Stimulated activated CD8-positive, alpha-beta memory T cell treated with anti-CD3 and anti-CD28 coated beads, Interleukin-12 subunit alpha, Interleukin-12 subunit beta, amount 100 ng/mL, for 4 hours (primary cell): ENCODE measurements around the gene PCNX4.
"Not testable (repeated sequence)": the region's sequence is repeated elsewhere in the genome, so short reads cannot be mapped to it uniquely, and the experiment has no call there.

ENCODE experiments used
- DNase-seq: peaks from one replicate; pipeline ENCODE4 v3.0.0-alpha.2; 2020; ENCODE audit warnings: low read depth

The PCNX4 gene

GRCh38 chr14:60091550-60092525 lies at the start of gene PCNX4:
TSS of gene PCNX4 (plus strand) at chr14:60091923. CDS start at chr14:60107639, 15,716 bp downstream.
- DNase-seq, result peak; percentile 87

GRCh38 chr14:60047976-60048375 lies 43.7 kb upstream of the PCNX4 start:
- DNase-seq, result not testable (repeated sequence)

GRCh38 chr14:60051721-60052221 lies 40.0 kb upstream of the PCNX4 start:
- DNase-seq, result no peak

- DNase-seq, result no peak
Observed at GRCh38 chr14:60058087-60058486, 33.6 kb upstream of the PCNX4 start.

- DNase-seq, result no peak
Observed at GRCh38 chr14:60061371-60061770, 30.4 kb upstream of the PCNX4 start.

- no peak for DNase-seq
Observed at GRCh38 chr14:60064491-60065072, 27.1 kb upstream of the PCNX4 start.

GRCh38 chr14:60067882-60068281 lies 23.8 kb upstream of the PCNX4 start:
- no peak for DNase-seq

GRCh38 chr14:60079723-60080122 lies 12.0 kb upstream of the PCNX4 start:
- DNase-seq, result no peak

- no peak for DNase-seq
Observed at GRCh38 chr14:60085085-60085484, 6.6 kb upstream of the PCNX4 start.

- no peak for DNase-seq
Observed at GRCh38 chr14:60085693-60086092, 6.0 kb upstream of the PCNX4 start.

GRCh38 chr14:60087668-60088067 lies 4.1 kb upstream of the PCNX4 start:
- DNase-seq, result no peak

GRCh38 chr14:60089221-60089620 lies 2.5 kb upstream of the PCNX4 start:
- no peak for DNase-seq

GRCh38 chr14:60090864-60091519 lies 731 bp upstream of the PCNX4 start:
- peak; percentile 3 for DNase-seq

- no peak for DNase-seq
Observed at GRCh38 chr14:60092526-60092920, 800 bp downstream of the PCNX4 start.

GRCh38 chr14:60093080-60093479 lies 1.4 kb downstream of the PCNX4 start:
- no peak for DNase-seq

- DNase-seq, result no peak
Observed at GRCh38 chr14:60093606-60094005, 1.9 kb downstream of the PCNX4 start.

GRCh38 chr14:60094306-60094897 lies 2.7 kb downstream of the PCNX4 start:
- DNase-seq, result no peak

- DNase-seq, result no peak
Observed at GRCh38 chr14:60095231-60095630, 3.5 kb downstream of the PCNX4 start.

- no peak for DNase-seq
Observed at GRCh38 chr14:60095781-60096450, 4.2 kb downstream of the PCNX4 start.

- no peak for DNase-seq
Observed at GRCh38 chr14:60097974-60098373, 6.3 kb downstream of the PCNX4 start.

GRCh38 chr14:60099855-60100254 lies 8.1 kb downstream of the PCNX4 start:
- not testable (repeated sequence) for DNase-seq

- no peak for DNase-seq
Observed at GRCh38 chr14:60101786-60102185, 10.1 kb downstream of the PCNX4 start.
